Hematopoietic multipotent progenitor cell treated with erythropoietin and hydrocortisone succinate and interleukin-3 and kit ligand, for 6 days (in vitro differentiated cells): Measurements from ENCODE around the gene GCNA.
"Not testable (repeated sequence)": the region's sequence is repeated elsewhere in the genome, so short reads cannot be mapped to it uniquely, and the experiment has no call there.

Experiments used
- DNase-seq: peaks from one replicate; pipeline ENCODE4 v3.0.0-alpha.2; 2015

The GCNA gene

DNA sequence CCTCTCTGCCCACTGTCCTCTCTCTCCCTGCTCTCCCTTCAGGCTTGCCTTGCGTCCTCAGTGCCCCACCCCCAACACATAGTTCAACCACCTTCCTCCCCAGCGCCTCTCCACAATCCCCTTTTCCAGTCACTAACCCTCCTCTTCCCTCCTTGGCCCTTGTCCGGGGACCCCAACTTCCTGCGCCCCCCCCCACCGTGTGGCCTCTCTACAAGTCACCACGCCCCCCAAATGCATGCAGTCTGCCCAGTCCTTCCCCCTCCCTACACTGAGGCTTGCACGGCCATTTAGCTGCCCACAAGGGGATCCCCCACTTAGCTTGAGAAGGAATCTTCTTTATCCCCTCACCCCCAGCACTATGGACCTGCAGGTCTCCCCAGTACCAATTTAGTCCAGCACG, 39.5 kb downstream of the GCNA start:
- no peak for DNase-seq

DNA sequence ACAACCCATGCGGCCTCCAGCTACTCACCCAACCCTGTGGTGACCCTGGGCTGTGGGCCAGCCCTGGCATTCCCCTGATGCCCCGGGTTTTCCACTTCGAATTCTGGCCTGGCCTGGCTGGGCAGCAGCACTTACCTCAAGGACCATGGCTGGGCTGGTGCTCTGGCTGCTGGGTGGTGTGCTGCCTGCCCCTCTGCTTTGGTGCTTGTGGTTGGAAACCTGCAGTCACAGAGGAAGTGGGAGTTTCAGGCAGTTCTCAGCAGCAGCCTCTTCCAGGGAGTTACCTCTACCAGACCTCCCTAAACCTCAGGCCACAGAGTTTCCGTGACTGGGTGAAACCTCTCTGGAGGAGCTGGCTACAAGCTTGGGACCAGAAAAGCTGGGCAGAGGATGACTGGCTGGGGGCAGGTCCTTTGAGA, 40.1 kb downstream of the GCNA start, which contains the start of gene CXCR3:
CXCR3 (minus strand) TSS at position 209 of the 419 bp plus-strand sequence; CDS start at position 147, 62 bp downstream.
- DNase-seq = peak; percentile 61

DNA sequence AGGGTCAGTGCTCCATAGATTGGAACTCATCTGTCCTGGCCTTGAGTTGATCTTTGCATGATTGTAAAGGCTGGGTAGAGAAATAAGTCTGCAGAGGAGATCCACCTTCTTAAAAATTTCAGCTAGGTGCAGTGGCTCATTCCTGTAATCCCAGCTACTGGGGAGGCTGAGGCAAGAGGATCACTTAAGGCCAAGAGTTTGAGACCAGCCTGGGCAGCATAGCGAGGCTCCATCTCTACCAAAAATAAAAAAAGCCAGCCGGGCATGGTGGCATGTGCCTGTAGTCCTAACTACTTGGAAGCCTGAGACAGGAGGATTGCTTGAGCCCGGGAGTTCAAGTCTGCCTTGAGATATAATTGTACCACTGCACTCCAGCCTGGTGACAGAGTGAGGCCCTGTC, 40.5 kb downstream of the GCNA start:
- no peak for DNase-seq

- no peak for DNase-seq
Measured at GRCh38 chrX:71619193-71619592, 41.0 kb downstream of the GCNA start.

DNA sequence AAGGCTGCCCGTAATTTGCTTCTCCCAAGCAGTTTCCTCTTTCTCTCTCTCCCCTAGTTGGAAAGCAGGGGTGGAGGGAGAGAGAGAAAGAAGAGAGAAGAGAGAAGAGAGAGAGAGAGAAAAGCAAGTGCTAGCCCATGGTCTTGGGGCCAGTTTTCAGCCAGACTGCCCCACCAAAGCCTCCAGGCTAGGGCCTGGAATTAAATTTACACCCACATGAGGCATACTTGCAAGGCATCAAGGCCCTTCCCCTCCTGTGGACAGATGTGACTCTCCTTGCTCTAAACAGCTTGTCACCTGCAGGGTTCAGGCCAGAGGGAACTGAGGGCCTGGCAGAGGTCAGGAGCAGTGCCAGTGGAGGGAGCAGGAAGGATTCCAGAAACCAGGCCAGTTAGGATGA, 41.7 kb downstream of the GCNA start:
- DNase-seq = no peak

GRCh38 chrX:71621603-71622002, 43.4 kb downstream of the GCNA start:
- no peak for DNase-seq

- DNase-seq = no peak
Measured at GRCh38 chrX:71622032-71622575, 43.9 kb downstream of the GCNA start.

DNA sequence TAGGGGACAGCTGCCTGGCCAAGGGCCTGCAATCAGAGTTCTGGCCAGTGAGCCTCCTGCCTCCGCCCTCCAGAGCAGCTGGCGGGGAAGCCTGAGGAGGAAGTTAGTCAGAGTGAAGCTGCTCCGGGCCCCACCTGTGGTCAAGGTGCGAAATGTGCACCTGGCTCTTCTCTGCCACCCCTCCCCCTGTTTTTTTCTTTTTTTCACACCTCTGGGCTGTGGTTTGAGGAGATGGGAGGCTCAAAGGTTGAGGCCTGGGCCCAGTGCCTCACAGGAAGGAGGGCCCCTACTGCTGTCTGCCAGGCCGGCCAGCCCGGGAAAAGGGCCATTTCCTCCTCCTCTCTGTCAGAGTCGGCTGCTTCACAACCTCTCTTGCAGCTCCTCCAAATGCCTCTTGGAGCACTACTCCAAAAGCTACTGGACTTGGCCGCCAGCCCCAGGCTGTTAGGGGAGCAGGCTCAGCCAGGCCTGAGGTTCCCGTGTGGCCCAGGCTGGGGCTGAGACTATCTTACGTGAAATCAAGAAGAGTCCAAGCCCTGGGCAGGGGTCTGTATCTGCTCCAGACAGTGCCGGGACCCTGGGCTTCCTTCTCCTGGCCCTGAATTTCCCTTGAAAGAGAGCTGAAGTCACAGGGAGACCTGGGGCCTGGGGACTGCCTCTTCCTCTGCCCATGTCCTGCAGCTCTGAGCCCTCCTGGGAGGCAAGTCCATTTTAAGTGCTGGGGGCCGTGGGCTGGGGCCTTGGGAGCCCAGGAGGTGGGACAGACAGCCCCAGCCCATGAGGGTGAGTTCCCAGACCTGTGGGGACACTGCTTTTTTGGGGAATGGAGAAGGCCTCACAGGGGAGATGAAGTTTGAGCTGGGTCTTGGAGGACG, 44.6 kb downstream of the GCNA start:
- peak; percentile 73 for DNase-seq

- peak; percentile 78 for DNase-seq
Measured at GRCh38 chrX:71623714-71624113, 45.5 kb downstream of the GCNA start.

DNA sequence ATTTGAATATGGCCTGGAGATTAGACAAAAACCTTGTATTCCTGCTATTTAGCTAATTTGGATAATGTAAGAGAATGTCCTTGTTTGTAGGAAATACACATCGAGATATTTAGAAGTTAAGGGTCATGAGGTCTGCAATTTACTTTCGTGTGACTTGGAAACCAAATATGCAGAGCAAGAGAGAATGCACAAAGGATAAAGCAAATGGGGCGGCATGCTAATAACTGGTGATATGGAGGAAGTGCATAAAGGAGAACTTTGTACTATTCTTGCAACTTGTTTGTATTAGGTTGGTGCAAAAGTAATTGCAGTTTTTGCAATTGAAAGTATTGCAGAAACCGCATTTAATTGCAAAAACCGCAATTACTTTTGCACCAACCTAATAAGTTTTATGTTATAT, 47.2 kb downstream of the GCNA start:
- DNase-seq = no peak

DNA sequence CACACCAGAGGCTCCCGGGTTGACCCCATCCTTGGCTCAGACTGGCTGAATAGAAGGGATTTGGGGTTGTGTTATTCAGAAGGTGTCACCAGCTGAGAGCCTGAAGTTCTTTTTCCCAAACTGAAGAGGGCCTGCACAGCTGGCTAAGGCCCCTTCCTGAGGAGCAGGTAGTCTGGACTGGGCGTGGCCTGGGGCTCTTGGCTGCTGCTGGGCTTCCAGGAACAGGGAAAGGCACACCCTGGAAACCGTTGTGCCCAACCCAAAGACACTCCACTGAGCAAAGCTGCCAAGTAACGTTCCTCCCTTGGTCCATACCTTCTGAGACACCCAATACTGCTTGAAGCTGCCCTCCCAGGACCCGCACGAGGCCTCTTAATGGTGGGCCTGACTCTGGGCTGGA, 48.3 kb downstream of the GCNA start:
- DNase-seq = no peak

- no peak for DNase-seq
Measured at GRCh38 chrX:71627588-71628404, 49.6 kb downstream of the GCNA start.

DNA sequence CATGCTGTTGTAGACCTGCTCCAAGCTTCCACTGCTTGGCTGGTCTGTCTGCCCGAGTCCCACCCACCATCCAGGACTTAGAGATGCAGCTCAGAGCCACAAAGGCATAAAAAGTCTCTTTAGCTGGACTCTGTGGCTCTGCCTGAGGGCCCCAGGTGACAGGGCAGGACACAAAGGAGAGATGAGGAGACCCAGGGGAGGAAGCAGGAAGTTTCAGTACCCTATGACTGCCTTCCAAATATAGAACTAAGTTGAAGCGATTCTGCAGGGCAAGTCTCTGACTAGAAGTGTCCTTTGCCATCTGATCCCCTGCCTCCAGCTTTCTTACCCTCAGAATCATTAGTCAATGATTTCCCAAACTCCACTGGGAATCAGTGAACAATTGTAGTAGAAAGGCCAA, 51.2 kb downstream of the GCNA start:
- DNase-seq = no peak

DNA sequence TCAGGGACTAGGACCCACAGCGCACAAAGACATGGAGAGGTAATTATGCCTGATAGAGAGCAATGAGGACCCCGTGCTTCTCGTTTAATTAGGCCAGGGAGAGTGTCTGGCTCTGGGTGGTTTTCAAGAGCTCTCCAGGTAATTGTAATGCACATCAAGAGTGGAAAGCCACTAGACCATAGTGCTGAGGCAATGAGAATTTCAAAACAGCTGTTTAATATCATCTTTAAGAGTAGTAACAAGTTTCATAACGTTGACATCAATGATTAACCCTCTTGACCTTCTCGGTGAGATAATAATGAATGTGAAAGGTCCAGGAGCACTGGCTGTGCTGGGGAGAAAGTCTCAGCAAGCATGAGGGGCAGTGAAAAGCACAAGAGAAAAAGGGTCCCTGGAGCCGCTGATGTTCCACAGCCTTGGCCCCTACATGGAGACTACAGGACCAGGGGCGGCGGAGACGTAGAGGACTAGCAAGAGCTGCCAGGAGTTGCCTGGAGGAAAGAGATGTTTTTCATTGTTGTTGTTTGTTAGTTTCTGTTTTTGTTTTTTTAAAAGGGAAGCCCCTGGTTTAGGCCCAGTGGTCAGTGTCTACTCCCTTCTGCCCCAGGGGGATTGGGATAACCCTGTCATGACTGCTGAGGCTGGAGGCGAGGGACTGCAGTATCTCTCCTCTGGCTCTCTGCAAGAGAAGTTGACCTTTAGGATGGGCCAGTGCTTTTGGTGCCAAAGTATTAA, 54.9 kb downstream of the GCNA start:
- DNase-seq = no peak

- no peak for DNase-seq
Measured at GRCh38 chrX:71634366-71634765, 56.1 kb downstream of the GCNA start.

GRCh38 chrX:71636438-71637252, 58.4 kb downstream of the GCNA start:
- DNase-seq = no peak

- no peak for DNase-seq
Measured at GRCh38 chrX:71637253-71637618, 59.0 kb downstream of the GCNA start.

- no peak for DNase-seq
Measured at GRCh38 chrX:71637848-71638247, 59.6 kb downstream of the GCNA start.

GRCh38 chrX:71638409-71638808, 60.2 kb downstream of the GCNA start:
- no peak for DNase-seq

DNA sequence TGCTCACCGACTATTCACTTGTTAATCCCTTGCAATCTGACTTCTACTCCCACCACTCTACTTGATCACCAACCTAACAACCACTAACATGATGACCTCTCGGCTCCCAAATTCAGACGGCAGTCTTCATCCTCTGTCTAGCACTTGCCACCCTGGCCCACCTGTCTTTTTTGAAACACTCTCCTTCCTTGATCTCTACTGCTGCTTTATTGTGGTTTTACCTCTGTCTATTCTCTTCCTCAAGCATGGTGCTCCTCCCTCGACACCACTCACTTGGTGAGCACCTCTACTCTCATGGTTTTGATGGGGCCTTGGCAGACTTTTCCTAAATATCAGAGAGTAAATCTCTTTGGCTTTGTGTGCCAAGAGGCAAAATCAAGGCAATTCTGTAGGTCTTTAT, 61.8 kb downstream of the GCNA start:
- DNase-seq = no peak

DNA sequence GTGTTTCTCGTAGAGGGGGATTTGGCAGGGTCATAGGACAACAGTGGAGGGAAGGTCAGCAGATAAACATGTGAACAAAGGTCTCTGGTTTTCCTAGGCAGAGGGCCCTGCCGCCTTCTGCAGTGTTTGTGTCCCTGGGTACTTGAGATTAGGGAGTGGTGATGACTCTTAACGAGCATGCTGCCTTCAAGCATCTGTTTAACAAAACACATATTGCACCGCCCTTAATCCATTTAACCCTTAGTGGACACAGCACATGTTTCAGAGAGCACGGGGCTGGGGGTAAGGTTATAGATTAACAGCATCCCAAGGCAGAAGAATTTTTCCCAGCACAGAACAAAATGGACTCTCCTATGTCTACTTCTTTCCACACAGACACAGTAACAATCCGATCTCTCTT, 66.2 kb downstream of the GCNA start:
- not testable (repeated sequence) for DNase-seq

DNA sequence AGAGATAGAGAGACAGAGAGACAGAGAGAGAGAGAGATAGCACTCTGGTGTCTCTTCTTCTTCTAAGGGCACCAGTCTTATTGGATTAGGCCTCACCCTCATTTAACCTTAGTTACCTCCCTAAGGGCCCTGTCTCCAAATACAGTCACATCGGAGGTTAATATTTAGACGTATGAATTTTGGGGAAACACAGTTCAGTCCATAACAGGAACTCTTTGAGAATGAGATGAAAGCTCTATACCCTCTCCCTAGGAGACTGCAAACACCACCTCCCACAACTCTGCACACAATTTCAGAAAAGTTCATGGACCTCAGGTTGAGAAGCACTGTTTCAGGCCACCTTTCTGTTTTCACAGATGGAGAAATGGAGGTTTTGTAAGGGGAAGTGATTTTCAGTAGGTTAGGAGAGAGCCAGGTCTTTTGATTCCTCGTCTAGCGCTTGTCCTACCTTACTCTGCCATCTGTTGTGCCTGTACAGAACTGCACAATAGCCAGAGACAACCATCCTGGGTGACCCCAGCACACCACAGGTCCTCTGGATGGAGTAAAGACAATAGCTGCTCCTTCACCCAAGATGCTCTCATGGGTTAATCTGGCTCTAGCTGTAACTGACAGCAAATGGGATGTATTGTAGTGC, 72.2 kb downstream of the GCNA start:
- peak; percentile 56 for DNase-seq
